ENCODE results near the gene SALL1. TPM values are rescaled to one million over a fixed set of nuclear protein-coding genes. Genes with fewer than 3 reads are reported as not detected.

The SALL1 gene
- total and polyA plus RNA-seq, 2 of the 13 experiments (the other 11 are each of a cell fraction or from before 2014, with no cell fraction given): 6.6 to 12.3 TPM

- TF ChIP-seq BCL3 (CRISPR knock-in tag; IDR thresholded peaks at IDR 0.05) (no peak), ARID2 (CRISPR knock-in tag; IDR thresholded peaks at IDR 0.05; ENCODE audit: borderline replicate concordance) (0 out of 2 replicates have a peak, but pooled peaks have one; percentile 55), TMF1 (CRISPR knock-in tag; IDR thresholded peaks at IDR 0.05; ENCODE audit: low read depth) (no peak), RFX3 (CRISPR knock-in tag; IDR thresholded peaks at IDR 0.05) (0 out of 2 replicates have a peak, but pooled peaks have one; percentile 17), THRA (CRISPR knock-in tag; IDR thresholded peaks at IDR 0.05; ENCODE audit: borderline replicate concordance) (peak; percentile 71; the same call in 1 of the 2 replicates), GPBP1L1 (CRISPR knock-in tag; IDR thresholded peaks at IDR 0.05) (no peak), ZMYM2 (CRISPR knock-in tag; IDR thresholded peaks at IDR 0.05) (no peak), MEIS1 (CRISPR knock-in tag; IDR thresholded peaks at IDR 0.05; ENCODE audit: borderline replicate concordance) (no peak), FOXO4 (CRISPR knock-in tag; conservative IDR thresholded peaks at IDR 0.05) (no peak), FOXM1 (CRISPR knock-in tag; IDR thresholded peaks at IDR 0.05) (no peak), PITX1 (CRISPR knock-in tag; IDR thresholded peaks at IDR 0.05) (peak; percentile 78), ZNF629 (CRISPR knock-in tag; conservative IDR thresholded peaks at IDR 0.05) (peak; percentile 34), HOXA7 (CRISPR knock-in tag; IDR thresholded peaks at IDR 0.05) (no peak), ZGPAT (CRISPR knock-in tag; IDR thresholded peaks at IDR 0.05) (peak; percentile 73), DRAP1 (CRISPR knock-in tag; IDR thresholded peaks at IDR 0.05) (peak; percentile 63), RCOR2 (CRISPR knock-in tag; IDR thresholded peaks at IDR 0.05) (peak; percentile 70; the same call in 1 of the 2 replicates), THYN1 (CRISPR knock-in tag; IDR thresholded peaks at IDR 0.05; ENCODE audit: borderline replicate concordance, low read depth) (0 out of 2 replicates have a peak, but pooled peaks have one; percentile 40), TBX2 (CRISPR knock-in tag; IDR thresholded peaks at IDR 0.05; ENCODE audit: borderline replicate concordance) (peak; percentile 68; the same call in 1 of the 2 replicates), ZFY (CRISPR knock-in tag; IDR thresholded peaks at IDR 0.05) (no peak), HMGXB4 (CRISPR knock-in tag; IDR thresholded peaks at IDR 0.05; ENCODE audit: borderline replicate concordance in 1 of 2, low read depth in 1 of 2) (peak in 1 of 2 experiments; percentile 38; a peak in 2 of 4 replicates)
Measured at GRCh38 chr16:51120730-51121347, 30.2 kb downstream of the SALL1 start (continued).

Data from HepG2 (cell line).